Keratinocyte (primary cell): Measurements from ENCODE around the gene CAND2.

Source experiments
- EZH2 ChIP-seq: IDR thresholded peaks from one replicate; pipeline ENCODE4 v1.6.1; 2012; ENCODE audit warnings: inconsistent platforms, mild to moderate bottlenecking, low read length, moderate library complexity
- TF ChIP-seq, protein P1 (sequence below), 3 experiments: IDR thresholded peaks in 1 of 3; conservative IDR thresholded peaks in 1 of 3; optimal IDR thresholded peaks in 1 of 3; 2 replicates in 2 of 3; 3 replicates in 1 of 3; pipeline versions ENCODE3 to v1.5.1; 2011; ENCODE audit warnings: low read length in 3 of 3, mild to moderate bottlenecking in 3 of 3, moderate library complexity in 2 of 3, control low read depth in 1 of 3, inconsistent platforms in 1 of 3; ENCODE audit not compliant: insufficient read depth in 2 of 3; ENCODE audit errors: extremely low read depth in 1 of 3

DNA sequence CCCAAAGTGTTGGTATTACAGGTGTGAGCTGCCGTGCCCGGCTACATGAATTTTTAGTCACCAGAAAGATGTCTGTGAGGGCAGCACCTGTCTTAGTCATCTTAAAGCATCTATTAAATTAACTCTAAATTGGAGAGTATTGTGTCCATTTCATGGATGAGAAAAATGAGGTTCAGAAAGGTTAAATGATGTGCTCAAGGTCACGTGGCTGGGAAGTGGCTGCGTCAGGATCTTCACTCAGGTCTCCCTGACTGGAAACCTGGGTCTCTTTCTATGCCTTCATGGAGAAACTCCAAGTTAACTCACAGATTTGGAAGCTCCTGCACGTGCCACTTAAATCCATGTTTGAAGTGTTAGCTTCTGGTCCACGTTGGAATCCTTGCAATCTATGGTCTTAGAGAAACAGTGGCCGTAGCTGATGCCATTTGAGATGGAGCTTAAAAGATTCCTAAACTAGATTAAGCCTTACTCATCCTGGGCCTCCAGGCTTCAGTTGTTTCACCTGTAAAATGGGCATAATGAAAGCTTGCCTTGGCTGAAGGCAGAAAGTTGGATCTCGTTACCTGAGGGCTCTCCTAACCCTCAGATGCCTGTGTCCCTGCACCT, 32.2 kb upstream of the CAND2 start:
- TF ChIP-seq, protein P1, sequence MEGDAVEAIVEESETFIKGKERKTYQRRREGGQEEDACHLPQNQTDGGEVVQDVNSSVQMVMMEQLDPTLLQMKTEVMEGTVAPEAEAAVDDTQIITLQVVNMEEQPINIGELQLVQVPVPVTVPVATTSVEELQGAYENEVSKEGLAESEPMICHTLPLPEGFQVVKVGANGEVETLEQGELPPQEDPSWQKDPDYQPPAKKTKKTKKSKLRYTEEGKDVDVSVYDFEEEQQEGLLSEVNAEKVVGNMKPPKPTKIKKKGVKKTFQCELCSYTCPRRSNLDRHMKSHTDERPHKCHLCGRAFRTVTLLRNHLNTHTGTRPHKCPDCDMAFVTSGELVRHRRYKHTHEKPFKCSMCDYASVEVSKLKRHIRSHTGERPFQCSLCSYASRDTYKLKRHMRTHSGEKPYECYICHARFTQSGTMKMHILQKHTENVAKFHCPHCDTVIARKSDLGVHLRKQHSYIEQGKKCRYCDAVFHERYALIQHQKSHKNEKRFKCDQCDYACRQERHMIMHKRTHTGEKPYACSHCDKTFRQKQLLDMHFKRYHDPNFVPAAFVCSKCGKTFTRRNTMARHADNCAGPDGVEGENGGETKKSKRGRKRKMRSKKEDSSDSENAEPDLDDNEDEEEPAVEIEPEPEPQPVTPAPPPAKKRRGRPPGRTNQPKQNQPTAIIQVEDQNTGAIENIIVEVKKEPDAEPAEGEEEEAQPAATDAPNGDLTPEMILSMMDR (optimal IDR thresholded peaks at IDR 0.05 in 1 of 3, IDR thresholded peaks at IDR 0.05 in 1 of 3, conservative IDR thresholded peaks at IDR 0.05 in 1 of 3; ENCODE audit: extremely low read depth in 1 of 3, insufficient read depth in 2 of 3, low read length in 3 of 3), result no peak
- TF ChIP-seq EZH2, result no peak
